ENCODE results near the gene MIA3. TPM values are rescaled to one million over a fixed set of nuclear protein-coding genes. Genes with fewer than 3 reads are reported as not detected.

Gene MIA3
- total and polyA plus RNA-seq, 2 experiments from 2014 or later = 32.7 to 40.0 TPM

DNA sequence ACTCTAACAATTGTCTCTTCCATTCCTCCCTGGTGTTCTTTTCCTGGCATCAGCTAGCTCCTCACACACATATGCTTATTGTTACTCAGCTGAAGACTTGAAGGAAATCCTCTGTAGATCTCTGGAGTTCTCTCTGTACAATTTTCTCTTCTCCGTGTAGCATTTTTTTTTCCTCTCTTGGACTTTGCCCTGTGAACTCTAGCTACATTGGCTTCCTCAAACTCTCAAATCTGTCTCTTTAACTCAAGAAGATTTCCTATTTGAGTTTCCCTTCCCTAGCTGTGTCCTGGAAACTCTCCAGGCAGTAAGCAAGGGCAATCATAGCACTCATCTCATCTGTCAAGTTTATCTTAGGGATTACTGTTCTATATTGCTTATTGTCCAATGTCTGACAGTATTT, 4.3 kb upstream of the MIA3 start:
- no peaks in the 10 kb centered on the region for H3F3A ChIP-seq (replicated peaks; ENCODE audit: low read depth)
- 0 out of 2 replicates have a peak, but pooled peaks cover 2% of the 10 kb centered on the region for H3K79me2 ChIP-seq (replicated peaks; ENCODE audit: insufficient read depth)
- Mint-ChIP-seq H3K27ac (no peak overlapping the region), H3K27me3 (ENCODE audit: insufficient read depth, low read depth, poor library complexity) (peaks cover 7% of the 10 kb centered on the region), H3K4me1 (no peaks in the 10 kb centered on the region), H3K4me3 (no peak overlapping the region), H3K9me3 (peaks cover 12% of the 10 kb centered on the region; the same call in 2 of the 3 replicates), H3K36me3 (ENCODE audit: low read depth) (peaks cover 3% of the 10 kb centered on the region; the same call in 1 of the 3 replicates)
- ATAC-seq (no peak), DNase-seq (ENCODE audit: low spot score) (no peak)
- H2AFZ ChIP-seq = no peak overlapping the region
- no peak overlapping the region for H3K4me3 ChIP-seq
- H3K36me3 ChIP-seq (ENCODE audit: insufficient read depth) = no peaks in the 10 kb centered on the region
- no peaks in the 10 kb centered on the region; the same call in 1 of the 2 replicates for H3K27me3 ChIP-seq (ENCODE audit: insufficient read depth)
- H3K4me2 ChIP-seq = no peak overlapping the region
- TF ChIP-seq NANOG (IDR thresholded peaks at IDR 0.05; ENCODE audit: borderline replicate concordance) (no peak), ZNF114 (CRISPR knock-in tag; IDR thresholded peaks at IDR 0.05) (no peak), STAT1 (IDR thresholded peaks at IDR 0.05; ENCODE audit: unreplicated experiment) (no peak), ZNF331 (CRISPR knock-in tag; IDR thresholded peaks at IDR 0.05; ENCODE audit: low read depth) (no peak), EZH2phosphoT487 (IDR thresholded peaks at IDR 0.05; ENCODE audit: unreplicated experiment) (no peak), JUNB (IDR thresholded peaks at IDR 0.05; ENCODE audit: unreplicated experiment) (no peak)
- TF ChIP-seq, protein P1, sequence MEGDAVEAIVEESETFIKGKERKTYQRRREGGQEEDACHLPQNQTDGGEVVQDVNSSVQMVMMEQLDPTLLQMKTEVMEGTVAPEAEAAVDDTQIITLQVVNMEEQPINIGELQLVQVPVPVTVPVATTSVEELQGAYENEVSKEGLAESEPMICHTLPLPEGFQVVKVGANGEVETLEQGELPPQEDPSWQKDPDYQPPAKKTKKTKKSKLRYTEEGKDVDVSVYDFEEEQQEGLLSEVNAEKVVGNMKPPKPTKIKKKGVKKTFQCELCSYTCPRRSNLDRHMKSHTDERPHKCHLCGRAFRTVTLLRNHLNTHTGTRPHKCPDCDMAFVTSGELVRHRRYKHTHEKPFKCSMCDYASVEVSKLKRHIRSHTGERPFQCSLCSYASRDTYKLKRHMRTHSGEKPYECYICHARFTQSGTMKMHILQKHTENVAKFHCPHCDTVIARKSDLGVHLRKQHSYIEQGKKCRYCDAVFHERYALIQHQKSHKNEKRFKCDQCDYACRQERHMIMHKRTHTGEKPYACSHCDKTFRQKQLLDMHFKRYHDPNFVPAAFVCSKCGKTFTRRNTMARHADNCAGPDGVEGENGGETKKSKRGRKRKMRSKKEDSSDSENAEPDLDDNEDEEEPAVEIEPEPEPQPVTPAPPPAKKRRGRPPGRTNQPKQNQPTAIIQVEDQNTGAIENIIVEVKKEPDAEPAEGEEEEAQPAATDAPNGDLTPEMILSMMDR (conservative IDR thresholded peaks at IDR 0.05; ENCODE audit: low read depth in 2 of 2) = no peak
- TF ChIP-seq, protein P2, sequence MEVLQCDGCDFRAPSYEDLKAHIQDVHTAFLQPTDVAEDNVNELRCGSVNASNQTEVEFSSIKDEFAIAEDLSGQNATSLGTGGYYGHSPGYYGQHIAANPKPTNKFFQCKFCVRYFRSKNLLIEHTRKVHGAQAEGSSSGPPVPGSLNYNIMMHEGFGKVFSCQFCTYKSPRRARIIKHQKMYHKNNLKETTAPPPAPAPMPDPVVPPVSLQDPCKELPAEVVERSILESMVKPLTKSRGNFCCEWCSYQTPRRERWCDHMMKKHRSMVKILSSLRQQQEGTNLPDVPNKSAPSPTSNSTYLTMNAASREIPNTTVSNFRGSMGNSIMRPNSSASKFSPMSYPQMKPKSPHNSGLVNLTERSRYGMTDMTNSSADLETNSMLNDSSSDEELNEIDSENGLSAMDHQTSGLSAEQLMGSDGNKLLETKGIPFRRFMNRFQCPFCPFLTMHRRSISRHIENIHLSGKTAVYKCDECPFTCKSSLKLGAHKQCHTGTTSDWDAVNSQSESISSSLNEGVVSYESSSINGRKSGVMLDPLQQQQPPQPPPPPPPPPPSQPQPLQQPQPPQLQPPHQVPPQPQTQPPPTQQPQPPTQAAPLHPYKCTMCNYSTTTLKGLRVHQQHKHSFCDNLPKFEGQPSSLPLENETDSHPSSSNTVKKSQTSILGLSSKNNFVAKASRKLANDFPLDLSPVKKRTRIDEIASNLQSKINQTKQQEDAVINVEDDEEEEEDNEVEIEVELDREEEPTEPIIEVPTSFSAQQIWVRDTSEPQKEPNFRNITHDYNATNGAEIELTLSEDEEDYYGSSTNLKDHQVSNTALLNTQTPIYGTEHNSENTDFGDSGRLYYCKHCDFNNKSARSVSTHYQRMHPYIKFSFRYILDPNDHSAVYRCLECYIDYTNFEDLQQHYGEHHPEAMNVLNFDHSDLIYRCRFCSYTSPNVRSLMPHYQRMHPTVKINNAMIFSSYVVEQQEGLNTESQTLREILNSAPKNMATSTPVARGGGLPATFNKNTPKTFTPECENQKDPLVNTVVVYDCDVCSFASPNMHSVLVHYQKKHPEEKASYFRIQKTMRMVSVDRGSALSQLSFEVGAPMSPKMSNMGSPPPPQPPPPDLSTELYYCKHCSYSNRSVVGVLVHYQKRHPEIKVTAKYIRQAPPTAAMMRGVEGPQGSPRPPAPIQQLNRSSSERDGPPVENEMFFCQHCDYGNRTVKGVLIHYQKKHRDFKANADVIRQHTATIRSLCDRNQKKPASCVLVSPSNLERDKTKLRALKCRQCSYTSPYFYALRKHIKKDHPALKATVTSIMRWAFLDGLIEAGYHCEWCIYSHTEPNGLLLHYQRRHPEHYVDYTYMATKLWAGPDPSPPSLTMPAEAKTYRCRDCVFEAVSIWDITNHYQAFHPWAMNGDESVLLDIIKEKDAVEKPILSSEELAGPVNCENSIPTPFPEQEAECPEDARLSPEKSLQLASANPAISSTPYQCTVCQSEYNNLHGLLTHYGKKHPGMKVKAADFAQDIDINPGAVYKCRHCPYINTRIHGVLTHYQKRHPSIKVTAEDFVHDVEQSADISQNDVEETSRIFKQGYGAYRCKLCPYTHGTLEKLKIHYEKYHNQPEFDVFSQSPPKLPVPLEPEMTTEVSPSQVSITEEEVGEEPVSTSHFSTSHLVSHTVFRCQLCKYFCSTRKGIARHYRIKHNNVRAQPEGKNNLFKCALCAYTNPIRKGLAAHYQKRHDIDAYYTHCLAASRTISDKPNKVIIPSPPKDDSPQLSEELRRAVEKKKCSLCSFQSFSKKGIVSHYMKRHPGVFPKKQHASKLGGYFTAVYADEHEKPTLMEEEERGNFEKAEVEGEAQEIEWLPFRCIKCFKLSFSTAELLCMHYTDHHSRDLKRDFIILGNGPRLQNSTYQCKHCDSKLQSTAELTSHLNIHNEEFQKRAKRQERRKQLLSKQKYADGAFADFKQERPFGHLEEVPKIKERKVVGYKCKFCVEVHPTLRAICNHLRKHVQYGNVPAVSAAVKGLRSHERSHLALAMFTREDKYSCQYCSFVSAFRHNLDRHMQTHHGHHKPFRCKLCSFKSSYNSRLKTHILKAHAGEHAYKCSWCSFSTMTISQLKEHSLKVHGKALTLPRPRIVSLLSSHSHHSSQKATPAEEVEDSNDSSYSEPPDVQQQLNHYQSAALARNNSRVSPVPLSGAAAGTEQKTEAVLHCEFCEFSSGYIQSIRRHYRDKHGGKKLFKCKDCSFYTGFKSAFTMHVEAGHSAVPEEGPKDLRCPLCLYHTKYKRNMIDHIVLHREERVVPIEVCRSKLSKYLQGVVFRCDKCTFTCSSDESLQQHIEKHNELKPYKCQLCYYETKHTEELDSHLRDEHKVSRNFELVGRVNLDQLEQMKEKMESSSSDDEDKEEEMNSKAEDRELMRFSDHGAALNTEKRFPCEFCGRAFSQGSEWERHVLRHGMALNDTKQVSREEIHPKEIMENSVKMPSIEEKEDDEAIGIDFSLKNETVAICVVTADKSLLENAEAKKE (CRISPR knock-in tag; IDR thresholded peaks at IDR 0.05) = no peak
- TF ChIP-seq, protein P3, sequence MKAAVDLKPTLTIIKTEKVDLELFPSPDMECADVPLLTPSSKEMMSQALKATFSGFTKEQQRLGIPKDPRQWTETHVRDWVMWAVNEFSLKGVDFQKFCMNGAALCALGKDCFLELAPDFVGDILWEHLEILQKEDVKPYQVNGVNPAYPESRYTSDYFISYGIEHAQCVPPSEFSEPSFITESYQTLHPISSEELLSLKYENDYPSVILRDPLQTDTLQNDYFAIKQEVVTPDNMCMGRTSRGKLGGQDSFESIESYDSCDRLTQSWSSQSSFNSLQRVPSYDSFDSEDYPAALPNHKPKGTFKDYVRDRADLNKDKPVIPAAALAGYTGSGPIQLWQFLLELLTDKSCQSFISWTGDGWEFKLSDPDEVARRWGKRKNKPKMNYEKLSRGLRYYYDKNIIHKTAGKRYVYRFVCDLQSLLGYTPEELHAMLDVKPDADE (IDR thresholded peaks at IDR 0.05) = no peak
- H3K9me2 ChIP-seq (ENCODE audit: insufficient read depth) = no peaks in the 10 kb centered on the region
- H3K27ac ChIP-seq (ENCODE audit: low read depth) = no peak overlapping the region
- peaks cover 8% of the 10 kb centered on the region for H3K4me1 ChIP-seq (ENCODE audit: insufficient read depth)
- no peaks in the 10 kb centered on the region for H4K20me1 ChIP-seq (replicated peaks; ENCODE audit: insufficient read depth)
